Sigmoid colon (tissue), 7 donors: ENCODE data around the gene TMEM14C. TPM values are rescaled to one million over a fixed set of nuclear protein-coding genes. Genes with fewer than 3 reads are reported as not detected.
A peak's percentile ranks its signal among the peaks of the same experiment; 100 is the strongest.

ENCODE experiments used
- DNase-seq: peaks from one replicate; pipeline ENCODE4 v3.0.0-alpha.2; 2019
- H3K27ac ChIP-seq, 4 donors: fragments of 200-600 bp; sonication (generic); one replicate each; pipeline ENCODE4 v1.5.1; 2016 to 2019; ENCODE audit warnings: mild to moderate bottlenecking in 1 of 4
- H3K27me3 ChIP-seq, 3 donors: fragments of 200-600 bp; sonication (generic); one replicate each; pipeline ENCODE4 v1.5.1; 2019; ENCODE audit warnings: mild to moderate bottlenecking in 1 of 3
- H3K36me3 ChIP-seq, 4 donors: fragments of 200-600 bp; sonication (generic); one replicate each; pipeline ENCODE4 v1.5.1; 2016 to 2019
- H3K4me1 ChIP-seq, 4 donors: fragments of 200-600 bp; sonication (generic); one replicate each; pipeline ENCODE4 v1.5.1; 2017 to 2019
- H3K4me3 ChIP-seq, 4 donors: fragments of 200-600 bp; sonication (generic); one replicate each; pipeline ENCODE4 v1.5.1; 2017 to 2019; ENCODE audit warnings: mild to moderate bottlenecking in 2 of 4, moderate library complexity in 1 of 4
- H3K9me3 ChIP-seq, 4 donors: fragments of 200-600 bp in 3 of 4; sonication (generic) in 3 of 4; one replicate each; pipeline versions ENCODE4 v1.5.1 to v1.6.1; 2013 to 2019
- EP300 ChIP-seq, 4 donors: sonication (generic); formaldehyde crosslinking; IDR thresholded peaks; one replicate each; pipeline ENCODE4 v1.6.1; 2017; ENCODE audit warnings: antibody characterized with exemption in 4 of 4
- POLR2A ChIP-seq, 2 donors: fragments of 450-650 bp; IDR thresholded peaks; one replicate each; pipeline ENCODE4 v1.6.1; 2016; ENCODE audit warnings: antibody characterized with exemption in 2 of 2, mild to moderate bottlenecking in 2 of 2, moderate library complexity in 2 of 2
- POLR2AphosphoS5 ChIP-seq, 4 donors: sonication (generic); formaldehyde crosslinking; IDR thresholded peaks; one replicate each; pipeline ENCODE4 v1.6.1; 2017; ENCODE audit warnings: antibody characterized with exemption in 4 of 4
- WGBS, 2 donors: extraction: QIAGEN DNeasy Blood & Tissue Kit; methylation state at CpG; one replicate each; pipeline ENCODE4 v1.1.7; 2013; 5-methylcytosine and 5-hydroxymethylcytosine counted together
- intact Hi-C: fragments of 100-400 bp; cut with DNase I; formaldehyde crosslinking; loops from one replicate; pipeline ENCODE4 v1.15.1; 2023
- polyA plus RNA-seq, 3 donors: library from polyadenylated mRNA; stranded (reverse); fragments of 200-250 nt; gene quantifications; one replicate each; pipeline ENCODE4 v1.2.3, GENCODE V29; 2013
- total RNA-seq, 4 donors: library from RNA; depleted of rRNA; stranded (reverse); fragments of >200 nt; gene quantifications; one replicate each; pipeline ENCODE4 v1.1.0, GENCODE V29; 2016
- TF ChIP-seq, protein P1 (sequence below), 4 experiments: fragments of 450-650 bp in 3 of 4; fragments of 200-600 bp in 1 of 4; IDR thresholded peaks; one replicate each; pipeline ENCODE4 v1.5.1; 2016 to 2019; ENCODE audit warnings: antibody characterized with exemption in 4 of 4, mild to moderate bottlenecking in 3 of 4, moderate library complexity in 2 of 4
- donor health status: healthy with polysubstance abuse.
- donor health status: Bipolar disorder and iron deficiency.
- donor health status: healthy.

TMEM14C gene
- 100 to 1,000 TPM; 115 to 199 (median 170) TPM for total RNA-seq
- polyA plus RNA-seq: 100 to 1,000 TPM in 2 of 3 donors, 10 to 100 TPM in 1; 86.0 to 130 (median 110) TPM

- intact Hi-C loops: loop anchor here (1.0 to 10.0 kb wide), 3 partner anchors 24 to 118 kb away; partner anchors contain the start of genes C6orf52, PAK1IP1 and TMEM14B
- WGBS, 2 donors: 1% methylated on average over 55 of the region's 55 CpGs
Measured at GRCh38 chr6:10722820-10723566, at the start of gene TMEM14C. TSS of gene TMEM14C (plus strand) at chr6:10723070. CDS start at chr6:10724614, 1,544 bp downstream.

GRCh38 chr6:10676403-10676802 lies 46.5 kb upstream of the TMEM14C start:
- H3K4me3 ChIP-seq: no peak overlapping the region
- H3K4me1 ChIP-seq: no peaks in the 10 kb centered on the region
- intact Hi-C loops: no loop called here
- DNase-seq: no peak
- no peaks in the 10 kb centered on the region for H3K27me3 ChIP-seq
- TF ChIP-seq, protein P1, sequence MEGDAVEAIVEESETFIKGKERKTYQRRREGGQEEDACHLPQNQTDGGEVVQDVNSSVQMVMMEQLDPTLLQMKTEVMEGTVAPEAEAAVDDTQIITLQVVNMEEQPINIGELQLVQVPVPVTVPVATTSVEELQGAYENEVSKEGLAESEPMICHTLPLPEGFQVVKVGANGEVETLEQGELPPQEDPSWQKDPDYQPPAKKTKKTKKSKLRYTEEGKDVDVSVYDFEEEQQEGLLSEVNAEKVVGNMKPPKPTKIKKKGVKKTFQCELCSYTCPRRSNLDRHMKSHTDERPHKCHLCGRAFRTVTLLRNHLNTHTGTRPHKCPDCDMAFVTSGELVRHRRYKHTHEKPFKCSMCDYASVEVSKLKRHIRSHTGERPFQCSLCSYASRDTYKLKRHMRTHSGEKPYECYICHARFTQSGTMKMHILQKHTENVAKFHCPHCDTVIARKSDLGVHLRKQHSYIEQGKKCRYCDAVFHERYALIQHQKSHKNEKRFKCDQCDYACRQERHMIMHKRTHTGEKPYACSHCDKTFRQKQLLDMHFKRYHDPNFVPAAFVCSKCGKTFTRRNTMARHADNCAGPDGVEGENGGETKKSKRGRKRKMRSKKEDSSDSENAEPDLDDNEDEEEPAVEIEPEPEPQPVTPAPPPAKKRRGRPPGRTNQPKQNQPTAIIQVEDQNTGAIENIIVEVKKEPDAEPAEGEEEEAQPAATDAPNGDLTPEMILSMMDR (IDR thresholded peaks at IDR 0.05): no peak
- TF ChIP-seq POLR2A (IDR thresholded peaks at IDR 0.05) (no peak), EP300 (IDR thresholded peaks at IDR 0.05) (no peak), POLR2AphosphoS5 (IDR thresholded peaks at IDR 0.05) (no peak)
- no peak overlapping the region for H3K27ac ChIP-seq
- H3K36me3 ChIP-seq: no peaks in the 10 kb centered on the region
- 96% methylated on average over 7 of the region's 7 CpGs for WGBS, 2 donors
- no peaks in the 10 kb centered on the region for H3K9me3 ChIP-seq

More at GRCh38 chr6:10722820-10723566, at the start of gene TMEM14C:
- H3K27ac ChIP-seq: peak within 1 kb of the TSS; percentile 91 to 94 (median 93)
- H3K36me3 ChIP-seq: peaks cover 0 to 26% (median 8%) of the 10 kb centered on the region in 4 donors
- peak; percentile 100 for DNase-seq
- H3K9me3 ChIP-seq: peaks cover 0 to 4% (median 0%) of the 10 kb centered on the region in 4 donors
- H3K4me3 ChIP-seq: peak within 1 kb of the TSS; percentile 74 to 85 (median 79)
- H3K27me3 ChIP-seq: no peaks in the 10 kb centered on the region
- TF ChIP-seq, protein P1 (IDR thresholded peaks at IDR 0.05): no peak
- peak; percentile 82 to 96 (median 94) for TF ChIP-seq POLR2AphosphoS5 (IDR thresholded peaks at IDR 0.05)
- peak; percentile 80 to 87 for TF ChIP-seq POLR2A (IDR thresholded peaks at IDR 0.05)
- TF ChIP-seq EP300 (IDR thresholded peaks at IDR 0.05): peak in 1 of 4 donors; percentile 15
- peaks cover 0 to 36% (median 28%) of the 10 kb centered on the region in 4 donors for H3K4me1 ChIP-seq

GRCh38 chr6:10678456-10678855 lies 44.4 kb upstream of the TMEM14C start:
- intact Hi-C loops: no loop called here
- no peak for DNase-seq
- TF ChIP-seq POLR2AphosphoS5 (IDR thresholded peaks at IDR 0.05) (no peak), POLR2A (IDR thresholded peaks at IDR 0.05) (no peak), EP300 (IDR thresholded peaks at IDR 0.05) (no peak)
- TF ChIP-seq, protein P1 (IDR thresholded peaks at IDR 0.05): no peak
- WGBS, 2 donors: 48 to 75% methylated on average over 4 of the region's 4 CpGs
- no peaks in the 10 kb centered on the region for H3K36me3 ChIP-seq
- no peaks in the 10 kb centered on the region for H3K9me3 ChIP-seq
- H3K27ac ChIP-seq: no peak overlapping the region
- no peak overlapping the region for H3K4me3 ChIP-seq
- H3K27me3 ChIP-seq: no peaks in the 10 kb centered on the region
- no peaks in the 10 kb centered on the region for H3K4me1 ChIP-seq

GRCh38 chr6:10681795-10682194 lies 41.1 kb upstream of the TMEM14C start:
- WGBS, 2 donors: 79 to 84% methylated on average over 3 of the region's 3 CpGs

More at GRCh38 chr6:10681795-10682194, 41.1 kb upstream of the TMEM14C start:
- Histone ChIP-seq H3K27ac (no peak overlapping the region), H3K9me3 (no peaks in the 10 kb centered on the region), H3K4me3 (no peak overlapping the region), H3K36me3 (no peaks in the 10 kb centered on the region), H3K27me3 (no peaks in the 10 kb centered on the region), H3K4me1 (no peaks in the 10 kb centered on the region)
- intact Hi-C loops: no loop called here
- no peak for DNase-seq
- TF ChIP-seq POLR2A (IDR thresholded peaks at IDR 0.05) (no peak), EP300 (IDR thresholded peaks at IDR 0.05) (no peak), POLR2AphosphoS5 (IDR thresholded peaks at IDR 0.05) (no peak)
- TF ChIP-seq, protein P1 (IDR thresholded peaks at IDR 0.05): no peak
